Nephron progenitor cell (in vitro differentiated cells): ENCODE results near the gene MLLT3.
A peak's percentile ranks its signal among the peaks of the same experiment; 100 is the strongest.

Source experiments
- DNase-seq: peaks from one replicate; pipeline ENCODE4 v3.0.0; 2021
- H3K27ac Mint-ChIP-seq: 2 replicates; pipeline ENCODE4 v1.8.0; 2021; ENCODE audit warnings: mild to moderate bottlenecking, moderate library complexity, mixed read lengths
- H3K27me3 Mint-ChIP-seq: 2 replicates; pipeline ENCODE4 v1.8.0; 2021; ENCODE audit warnings: mild to moderate bottlenecking, low read depth, mixed read lengths; ENCODE audit not compliant: poor library complexity
- H3K36me3 Mint-ChIP-seq: 2 replicates; pipeline ENCODE4 v1.8.0; 2021; ENCODE audit warnings: low read depth, mixed read lengths
- H3K4me1 Mint-ChIP-seq: 2 replicates; pipeline ENCODE4 v1.8.0; 2021; ENCODE audit warnings: mixed read lengths
- H3K4me3 Mint-ChIP-seq: 2 replicates; pipeline ENCODE4 v1.8.0; 2021; ENCODE audit warnings: mild to moderate bottlenecking, moderate library complexity, mixed read lengths
- H3K9me3 Mint-ChIP-seq: 2 replicates; pipeline ENCODE4 v1.8.0; 2021; ENCODE audit warnings: mild to moderate bottlenecking, moderate library complexity, mixed read lengths
- TF ChIP-seq, protein P1 (sequence below): fragments of 200-600 bp; sonication (generic); IDR thresholded peaks from 2 replicates; pipeline ENCODE4 v1.5.0; 2021; ENCODE audit warnings: antibody characterized with exemption

Gene MLLT3

DNA sequence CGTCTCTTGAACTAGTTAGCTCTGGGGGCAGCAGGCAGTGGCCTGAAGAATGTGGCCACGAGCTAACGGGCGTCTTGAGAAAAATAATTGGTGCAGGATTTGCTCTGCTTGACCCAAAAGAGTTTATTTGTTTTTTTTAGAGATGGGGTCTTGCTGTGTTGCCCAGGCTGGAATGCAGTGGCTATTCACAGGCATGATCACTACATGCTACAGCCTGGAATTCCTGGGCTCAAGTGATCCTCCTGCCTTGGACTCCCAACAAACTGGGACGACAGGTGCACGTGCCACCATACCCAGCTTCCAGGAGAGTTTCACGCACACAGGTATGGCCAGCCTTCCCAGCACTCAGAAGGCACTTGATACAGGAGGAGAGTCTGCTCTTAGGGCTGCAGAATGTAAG is 203.8 kb downstream of the MLLT3 start:
- Mint-ChIP-seq H3K36me3 (peaks cover 15% of the 10 kb centered on the region), H3K27me3 (no peaks in the 10 kb centered on the region), H3K4me3 (no peak overlapping the region), H3K27ac (peak overlapping the region; percentile 89), H3K9me3 (no peaks in the 10 kb centered on the region), H3K4me1 (peaks cover 45% of the 10 kb centered on the region)
- DNase-seq, result no peak
- TF ChIP-seq, protein P1, sequence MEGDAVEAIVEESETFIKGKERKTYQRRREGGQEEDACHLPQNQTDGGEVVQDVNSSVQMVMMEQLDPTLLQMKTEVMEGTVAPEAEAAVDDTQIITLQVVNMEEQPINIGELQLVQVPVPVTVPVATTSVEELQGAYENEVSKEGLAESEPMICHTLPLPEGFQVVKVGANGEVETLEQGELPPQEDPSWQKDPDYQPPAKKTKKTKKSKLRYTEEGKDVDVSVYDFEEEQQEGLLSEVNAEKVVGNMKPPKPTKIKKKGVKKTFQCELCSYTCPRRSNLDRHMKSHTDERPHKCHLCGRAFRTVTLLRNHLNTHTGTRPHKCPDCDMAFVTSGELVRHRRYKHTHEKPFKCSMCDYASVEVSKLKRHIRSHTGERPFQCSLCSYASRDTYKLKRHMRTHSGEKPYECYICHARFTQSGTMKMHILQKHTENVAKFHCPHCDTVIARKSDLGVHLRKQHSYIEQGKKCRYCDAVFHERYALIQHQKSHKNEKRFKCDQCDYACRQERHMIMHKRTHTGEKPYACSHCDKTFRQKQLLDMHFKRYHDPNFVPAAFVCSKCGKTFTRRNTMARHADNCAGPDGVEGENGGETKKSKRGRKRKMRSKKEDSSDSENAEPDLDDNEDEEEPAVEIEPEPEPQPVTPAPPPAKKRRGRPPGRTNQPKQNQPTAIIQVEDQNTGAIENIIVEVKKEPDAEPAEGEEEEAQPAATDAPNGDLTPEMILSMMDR, result no peak

DNA sequence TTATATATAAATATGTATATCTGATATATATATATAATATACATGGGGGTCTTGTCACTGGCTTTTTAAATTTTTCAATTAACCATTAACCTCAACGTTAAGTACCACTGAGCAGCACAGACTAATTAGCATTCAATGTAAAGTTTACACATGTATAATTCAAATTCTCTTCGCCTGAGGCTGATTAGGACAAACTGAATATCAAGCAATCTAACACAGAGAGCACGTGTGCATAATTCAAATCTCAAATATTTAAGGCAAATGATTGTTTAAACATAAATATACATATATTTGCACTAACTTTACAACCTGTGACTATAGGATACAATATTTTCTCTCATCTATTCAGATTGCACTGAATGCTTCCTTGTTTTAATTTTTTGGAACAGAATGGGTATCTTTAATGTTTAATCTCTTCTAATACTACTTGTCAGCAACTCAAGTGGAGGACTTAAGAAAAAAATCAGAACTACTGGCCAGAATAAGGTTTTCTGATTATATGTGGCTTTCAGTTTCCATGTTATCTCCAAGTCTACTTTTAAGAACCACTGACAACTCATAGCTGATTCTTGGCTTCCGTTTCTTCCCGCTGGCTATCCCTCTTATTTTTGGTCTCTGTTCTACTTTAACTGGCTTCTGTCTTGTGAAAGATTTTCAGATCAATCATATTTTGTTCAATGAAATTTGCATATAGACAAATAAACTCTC is 204.8 kb downstream of the MLLT3 start:
- Mint-ChIP-seq H3K36me3 (peaks cover 21% of the 10 kb centered on the region), H3K27me3 (no peaks in the 10 kb centered on the region), H3K27ac (peak overlapping the region; percentile 10), H3K9me3 (no peaks in the 10 kb centered on the region), H3K4me3 (no peak overlapping the region), H3K4me1 (peaks cover 46% of the 10 kb centered on the region)
- DNase-seq, result no peak
- TF ChIP-seq, protein P1, result no peak

DNA sequence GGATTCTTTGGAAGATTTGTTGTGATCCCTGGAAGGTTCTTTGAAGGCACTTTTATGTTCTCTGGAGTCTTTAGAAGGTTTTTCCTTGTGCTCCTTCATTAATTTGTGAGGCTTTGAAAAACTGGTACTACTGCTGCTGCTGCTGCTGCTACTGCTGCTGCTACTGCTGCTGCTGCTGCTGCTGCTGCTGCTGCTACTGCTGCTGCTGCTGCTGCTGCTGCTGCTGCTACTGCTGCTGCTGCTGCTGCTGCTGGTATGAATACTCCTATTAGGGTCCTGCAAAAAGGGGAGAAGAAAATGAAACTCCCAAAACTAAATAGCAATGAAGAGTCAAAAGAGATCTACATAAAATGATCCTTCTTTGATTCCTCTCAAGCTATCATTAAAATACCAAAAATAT is 208.1 kb downstream of the MLLT3 start:
- Mint-ChIP-seq H3K36me3 (peaks cover 24% of the 10 kb centered on the region), H3K4me1 (peaks cover 58% of the 10 kb centered on the region), H3K27ac (peak overlapping the region; percentile 54), H3K9me3 (no peaks in the 10 kb centered on the region), H3K27me3 (no peaks in the 10 kb centered on the region), H3K4me3 (no peak overlapping the region)
- DNase-seq, result no peak
- TF ChIP-seq, protein P1, result no peak

DNA sequence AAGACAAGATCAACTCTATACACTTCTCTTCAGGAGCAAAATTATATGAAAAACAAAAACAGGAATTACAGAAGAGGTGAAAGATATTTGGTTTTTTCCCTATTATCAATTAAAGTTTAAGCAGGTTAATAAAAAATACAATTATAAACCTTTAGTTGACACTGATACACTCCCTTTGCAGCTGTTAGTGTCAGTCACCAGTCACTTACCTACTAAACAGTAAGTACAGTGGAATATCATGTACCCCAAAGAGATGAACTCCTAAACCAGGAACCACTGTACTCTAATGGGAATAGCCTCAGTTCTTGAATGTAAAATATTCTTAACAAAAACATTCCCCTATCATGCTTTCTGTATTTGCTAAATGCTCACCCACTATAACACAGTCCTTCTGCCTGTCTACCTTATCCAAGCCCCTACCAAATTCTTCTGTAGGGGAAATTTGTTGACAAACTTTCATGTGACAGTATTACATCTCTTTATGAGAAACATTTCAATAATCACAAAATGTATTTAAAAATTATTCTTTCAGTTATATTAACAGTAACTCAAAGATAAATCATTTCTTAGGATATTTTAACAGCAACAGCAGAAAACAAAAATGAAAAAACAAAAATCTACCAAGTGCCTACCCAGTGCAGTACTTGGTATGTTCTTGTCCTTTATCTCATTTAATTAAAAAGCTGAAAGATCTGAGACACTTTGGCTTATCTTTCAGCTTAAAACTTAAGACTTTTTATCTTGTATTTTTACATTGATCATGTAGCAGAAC is 212.8 kb downstream of the MLLT3 start:
- no peak overlapping the region for H3K4me3 Mint-ChIP-seq
- peak overlapping the region; percentile 40 for H3K27ac Mint-ChIP-seq
- H3K36me3 Mint-ChIP-seq, result peaks cover 34% of the 10 kb centered on the region
- TF ChIP-seq, protein P1, result no peak
- H3K27me3 Mint-ChIP-seq, result peaks cover 2% of the 10 kb centered on the region
- no peak for DNase-seq
- H3K9me3 Mint-ChIP-seq, result no peaks in the 10 kb centered on the region
- H3K4me1 Mint-ChIP-seq, result peaks cover 64% of the 10 kb centered on the region

DNA sequence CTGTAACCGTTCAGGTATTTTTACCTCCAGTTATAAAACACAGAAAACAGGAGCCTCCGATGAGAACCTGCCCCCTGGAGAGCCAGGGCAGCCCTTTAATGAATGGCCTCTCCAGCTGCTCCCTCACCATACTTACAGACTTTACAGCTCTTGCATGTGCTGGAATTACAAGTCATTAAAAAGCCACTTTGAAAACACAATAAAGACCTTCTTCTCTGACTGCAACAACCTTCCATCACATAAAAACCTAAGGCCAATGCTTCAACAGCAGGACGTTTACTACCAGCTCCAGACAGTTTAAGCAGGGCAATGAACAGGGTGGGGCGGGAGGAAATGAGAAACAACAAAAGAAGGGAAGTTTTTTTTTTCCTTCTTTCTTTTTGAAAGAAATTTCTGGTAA is 213.8 kb downstream of the MLLT3 start:
- Mint-ChIP-seq H3K27me3 (peaks cover 2% of the 10 kb centered on the region), H3K27ac (peak overlapping the region; percentile 40), H3K4me3 (peak overlapping the region; percentile 67), H3K36me3 (peaks cover 27% of the 10 kb centered on the region), H3K4me1 (peaks cover 54% of the 10 kb centered on the region), H3K9me3 (no peaks in the 10 kb centered on the region)
- DNase-seq, result peak; percentile 18
- TF ChIP-seq, protein P1, result no peak
